DOHH2 (cell line): ENCODE data around the gene TSTD1.
"Not testable (repeated sequence)": the region's sequence is repeated elsewhere in the genome, so short reads cannot be mapped to it uniquely, and the experiment has no call there.

Experiments used
- H3F3A ChIP-seq: fragments of 200-600 bp; sonication (generic), shearing (Covaris generic); 2 replicates; pipeline ENCODE4 v1.6.0; 2016; ENCODE audit warnings: antibody characterized with exemption, mild to moderate bottlenecking; ENCODE audit not compliant: control insufficient read depth, insufficient read depth
- H3K27ac ChIP-seq: fragments of 200-600 bp; sonication (generic); 2 replicates; pipeline ENCODE4 v1.5.1; 2014; ENCODE audit warnings: low read depth, mild to moderate bottlenecking, low read length, moderate library complexity
- H3K27me3 ChIP-seq: fragments of 200-600 bp; sonication (generic); 2 replicates; pipeline ENCODE4 v1.6.1; 2014; ENCODE audit warnings: mild to moderate bottlenecking, low read length, mixed read lengths; ENCODE audit not compliant: control insufficient read depth
- H3K36me3 ChIP-seq: fragments of 200-600 bp; sonication (generic); 2 replicates; pipeline ENCODE4 v1.6.1; 2014; ENCODE audit warnings: mild to moderate bottlenecking, low read length, moderate library complexity, mixed read lengths; ENCODE audit not compliant: control insufficient read depth
- H3K4me1 ChIP-seq: fragments of 200-600 bp; sonication (generic); 2 replicates; pipeline ENCODE4 v1.6.1; 2014; ENCODE audit warnings: mild to moderate bottlenecking, low read length, mixed read lengths; ENCODE audit not compliant: control insufficient read depth
- H3K4me2 ChIP-seq: fragments of 200-600 bp; sonication (generic); 2 replicates; pipeline ENCODE4 v1.6.0; 2014; ENCODE audit warnings: mild to moderate bottlenecking, low read length, moderate library complexity
- H3K4me3 ChIP-seq: fragments of 200-600 bp; sonication (generic); 2 replicates; pipeline ENCODE4 v1.5.1; 2014; ENCODE audit warnings: mild to moderate bottlenecking, low read length, mixed read lengths
- H3K79me2 ChIP-seq: fragments of 200-600 bp; sonication (generic); 2 replicates; pipeline ENCODE4 v1.6.1; 2014; ENCODE audit warnings: mild to moderate bottlenecking, low read length, mixed read lengths; ENCODE audit not compliant: control insufficient read depth
- H3K9me2 ChIP-seq: fragments of 200-600 bp; sonication (generic); replicated peaks from 2 replicates; pipeline ENCODE4 v1.6.1; 2014; ENCODE audit warnings: mild to moderate bottlenecking, low read length, mixed read lengths; ENCODE audit not compliant: control insufficient read depth
- H3K9me3 ChIP-seq: fragments of 200-600 bp; sonication (generic); 2 replicates; pipeline ENCODE4 v1.6.1; 2014; ENCODE audit warnings: antibody characterized with exemption, low read length, mixed read lengths; ENCODE audit not compliant: control insufficient read depth, insufficient read depth
- H4K20me1 ChIP-seq: fragments of 200-600 bp; sonication (generic); 2 replicates; pipeline ENCODE4 v1.6.0; 2014; ENCODE audit warnings: low read depth, mild to moderate bottlenecking, antibody characterized with exemption, low read length, moderate library complexity; ENCODE audit not compliant: control insufficient read depth, insufficient read depth
- CTCF ChIP-seq: fragments of 200-600 bp; sonication (generic); IDR thresholded peaks from one replicate; pipeline ENCODE4 v1.5.1; 2014; ENCODE audit warnings: antibody characterized with exemption, mild to moderate bottlenecking, low read depth, low read length; ENCODE audit not compliant: poor library complexity, severe bottlenecking
- EZH2phosphoT487 ChIP-seq: fragments of 200-600 bp; sonication (generic); IDR thresholded peaks from 2 replicates; pipeline ENCODE4 v1.6.1; 2017; ENCODE audit warnings: borderline replicate concordance, mild to moderate bottlenecking, antibody characterized with exemption, low read length, moderate library complexity, mixed read lengths

The TSTD1 gene

GRCh38 chr1:161031874-161032273 is 6.9 kb downstream of the TSTD1 start:
- no peaks in the 10 kb centered on the region for H3K27me3 ChIP-seq
- H3K79me2 ChIP-seq: peaks cover 3% of the 10 kb centered on the region
- no peaks in the 10 kb centered on the region for H3F3A ChIP-seq
- H3K4me1 ChIP-seq: peaks cover 16% of the 10 kb centered on the region
- H3K9me3 ChIP-seq: no peaks in the 10 kb centered on the region; the same call in 1 of the 2 replicates
- H3K4me3 ChIP-seq: no peak overlapping the region
- no peak overlapping the region for H3K27ac ChIP-seq
- no peak for TF ChIP-seq CTCF
- TF ChIP-seq EZH2phosphoT487: no peak
- no peaks in the 10 kb centered on the region for H4K20me1 ChIP-seq
- H3K4me2 ChIP-seq: no peak overlapping the region
- H3K9me2 ChIP-seq: no peaks in the 10 kb centered on the region
- no peaks in the 10 kb centered on the region; the same call in 1 of the 2 replicates for H3K36me3 ChIP-seq

GRCh38 chr1:161029466-161029865 is 9.3 kb downstream of the TSTD1 start:
- H3K79me2 ChIP-seq, H3F3A ChIP-seq, H3K27me3 ChIP-seq, H3K36me3 ChIP-seq, H3K9me2 ChIP-seq, H3K4me2 ChIP-seq, H3K9me3 ChIP-seq, H3K4me1 ChIP-seq, H3K4me3 ChIP-seq, H3K27ac ChIP-seq, H4K20me1 ChIP-seq: not testable (repeated sequence)

- H3K9me2 ChIP-seq: not testable (repeated sequence)
Measured at GRCh38 chr1:161026954-161027353, 11.8 kb downstream of the TSTD1 start.

GRCh38 chr1:161022432-161022831 is 16.3 kb downstream of the TSTD1 start:
- not testable (repeated sequence) for H3K36me3 ChIP-seq, H3K27ac ChIP-seq, H3K4me2 ChIP-seq, H4K20me1 ChIP-seq, H3K4me3 ChIP-seq, H3K9me2 ChIP-seq, H3K79me2 ChIP-seq, H3K9me3 ChIP-seq, H3K27me3 ChIP-seq
- Histone ChIP-seq H3F3A (peaks cover 18% of the 10 kb centered on the region), H3K4me1 (peaks cover 26% of the 10 kb centered on the region)

More at GRCh38 chr1:161026954-161027353, 11.8 kb downstream of the TSTD1 start:
- not testable (repeated sequence) for H3K4me1 ChIP-seq, H3K79me2 ChIP-seq, H3K4me3 ChIP-seq, H3K27ac ChIP-seq, H3K9me3 ChIP-seq, H3K36me3 ChIP-seq, H4K20me1 ChIP-seq, H3K4me2 ChIP-seq, H3K27me3 ChIP-seq
- peaks cover 12% of the 10 kb centered on the region for H3F3A ChIP-seq

- TF ChIP-seq EZH2phosphoT487 (no peak), CTCF (no peak)
- peaks cover 9% of the 10 kb centered on the region for H3K79me2 ChIP-seq
- H3K9me2 ChIP-seq: no peaks in the 10 kb centered on the region
- peaks cover 18% of the 10 kb centered on the region for H3F3A ChIP-seq
- no peaks in the 10 kb centered on the region for H3K36me3 ChIP-seq
- H3K4me2 ChIP-seq: peak overlapping the region; percentile 93
- H3K27ac ChIP-seq: no peak overlapping the region
- peaks cover 7% of the 10 kb centered on the region; the same call in 1 of the 2 replicates for H3K27me3 ChIP-seq
- no peaks in the 10 kb centered on the region for H4K20me1 ChIP-seq
- H3K4me1 ChIP-seq: peaks cover 23% of the 10 kb centered on the region
- peak overlapping the region; percentile 68 for H3K4me3 ChIP-seq
- no peaks in the 10 kb centered on the region for H3K9me3 ChIP-seq
Measured at GRCh38 chr1:161021970-161022353, 16.8 kb downstream of the TSTD1 start.
